RWPE1 (cell line): ENCODE measurements around the gene DEDD.

ENCODE experiments used
- CTCF ChIA-PET: fragments of 350-600 bp; sonication (Branson Sonifier 250); formaldehyde crosslinking; extraction: SDS; loops from one replicate; lab custom pipeline; 2021; lab: Yijun Ruan, JAX
- POLR2A ChIA-PET: fragments of 400-600 bp; formaldehyde crosslinking; extraction: SDS; loops from one replicate; lab custom pipeline; 2020; ENCODE audit warnings: antibody characterized with exemption; ENCODE audit not compliant: low non-redundant PET; lab: Yijun Ruan, JAX
- DNase-seq: peaks from one replicate; pipeline ENCODE4 v3.0.0; 2012; ENCODE audit warnings: low spot score
- H3K27ac ChIP-seq: fragments of 450-650 bp; 2 replicates; pipeline ENCODE4 v1.5.1; 2017
- CTCF ChIP-seq: fragments of 450-650 bp; conservative IDR thresholded peaks from 2 replicates; pipeline ENCODE4 v1.5.1; 2017; ENCODE audit warnings: low read depth, mild to moderate bottlenecking

Gene DEDD

GRCh38 chr1:161171696-161172095 is 39.2 kb upstream of the DEDD start:
- POLR2A ChIA-PET = no interaction called here
- DNase-seq = no peak
- CTCF ChIA-PET = interaction anchor here (0.9 kb wide), 1 partner anchor 210 kb away, joined by 3 read pairs; no protein-coding TSS in a partner anchor
- peak overlapping the region; percentile 6; the same call in 1 of the 2 replicates for H3K27ac ChIP-seq
- no peak for TF ChIP-seq CTCF

- POLR2A ChIA-PET = no interaction called here
- CTCF ChIA-PET = interaction anchor here (0.8 to 0.9 kb wide), 2 partner anchors 21 to 211 kb away, joined by 3 read pairs; no protein-coding TSS in a partner anchor
- no peak for TF ChIP-seq CTCF
- DNase-seq = no peak
- peak overlapping the region; percentile 6; the same call in 1 of the 2 replicates for H3K27ac ChIP-seq
Measured at GRCh38 chr1:161171191-161171590, 38.7 kb upstream of the DEDD start.

- no peak for DNase-seq
- ChIA-PET POLR2A (no interaction called here), CTCF (no interaction called here)
- no peak for TF ChIP-seq CTCF
- H3K27ac ChIP-seq = peak overlapping the region; percentile 39
Measured at GRCh38 chr1:161168906-161169305, 36.4 kb upstream of the DEDD start.

GRCh38 chr1:161166669-161167548 is 34.4 kb upstream of the DEDD start:
- TF ChIP-seq CTCF = no peak
- no peak for DNase-seq
- POLR2A ChIA-PET = no interaction called here

GRCh38 chr1:161165742-161166668 is 33.5 kb upstream of the DEDD start, which contains the start of gene PPOX:
Gene PPOX (plus strand): TSS chr1:161166426. CDS start chr1:161166848, 422 bp downstream.
- CTCF ChIA-PET = interaction anchor here (0.6 kb wide), 2 partner anchors 15 to 28 kb away, joined by 4 read pairs; no protein-coding TSS in a partner anchor
- peak; percentile 71 for TF ChIP-seq CTCF
- peak; percentile 94 for DNase-seq
- peak within 1 kb of the TSS; percentile 84 for H3K27ac ChIP-seq
- POLR2A ChIA-PET = interaction anchor here (0.6 to 1.3 kb wide), 2 partner anchors 13 to 169 kb away, joined by 3 to 6 read pairs; partner anchors contain the start of gene UFC1

More at GRCh38 chr1:161166669-161167548, 34.4 kb upstream of the DEDD start:
- CTCF ChIA-PET = no interaction called here
- peak overlapping the region; percentile 84 for H3K27ac ChIP-seq
